Measurements from ENCODE around the gene ATXN7L2.
"Not testable (repeated sequence)": the region's sequence is repeated elsewhere in the genome, so short reads cannot be mapped to it uniquely, and the experiment has no call there.

ATXN7L2 gene

GRCh38 chr1:109483672-109484518 lies at the start of gene ATXN7L2:
TSS of gene ATXN7L2 (plus strand) at chr1:109483905. CDS start at chr1:109483954, 49 bp downstream.
- peak; percentile 91 for DNase-seq

GRCh38 chr1:109434484-109434883 lies 49.2 kb upstream of the ATXN7L2 start:
- no peak for DNase-seq

GRCh38 chr1:109438798-109439297 lies 44.9 kb upstream of the ATXN7L2 start:
- no peak for DNase-seq

GRCh38 chr1:109441069-109441468 lies 42.6 kb upstream of the ATXN7L2 start:
- DNase-seq: no peak

- no peak for DNase-seq
These were observed 40.2 kb upstream of the ATXN7L2 start for GRCh38 chr1:109443476-109443875.

- no peak for DNase-seq
These were observed 39.4 kb upstream of the ATXN7L2 start for GRCh38 chr1:109444346-109444745.

GRCh38 chr1:109445949-109446695 lies 37.6 kb upstream of the ATXN7L2 start:
- DNase-seq: not testable (repeated sequence)

- no peak for DNase-seq
These were observed 36.2 kb upstream of the ATXN7L2 start for GRCh38 chr1:109447524-109447923.

- no peak for DNase-seq
These were observed 29.1 kb upstream of the ATXN7L2 start for GRCh38 chr1:109454497-109455133.

GRCh38 chr1:109457819-109458218 lies 25.9 kb upstream of the ATXN7L2 start:
- DNase-seq: no peak

GRCh38 chr1:109466125-109466451 lies 17.6 kb upstream of the ATXN7L2 start:
- DNase-seq: no peak

- DNase-seq: no peak
These were observed 17.0 kb upstream of the ATXN7L2 start, which contains the start of gene SYPL2 for GRCh38 chr1:109466452-109467300. TSS of gene SYPL2 (plus strand) at chr1:109466546. CDS start at chr1:109466844, 298 bp downstream.

GRCh38 chr1:109467301-109467777 lies 16.4 kb upstream of the ATXN7L2 start:
- no peak for DNase-seq

- DNase-seq: no peak
These were observed 15.6 kb upstream of the ATXN7L2 start for GRCh38 chr1:109468061-109468460.

- DNase-seq: no peak
These were observed 14.8 kb upstream of the ATXN7L2 start for GRCh38 chr1:109468903-109469302.

GRCh38 chr1:109470245-109470644 lies 13.5 kb upstream of the ATXN7L2 start:
- DNase-seq: no peak

GRCh38 chr1:109472779-109473178 lies 10.9 kb upstream of the ATXN7L2 start:
- no peak for DNase-seq

GRCh38 chr1:109473284-109474057 lies 10.2 kb upstream of the ATXN7L2 start:
- not testable (repeated sequence) for DNase-seq

- no peak for DNase-seq
These were observed 9.0 kb upstream of the ATXN7L2 start for GRCh38 chr1:109474697-109475096.

GRCh38 chr1:109475261-109475660 lies 8.4 kb upstream of the ATXN7L2 start:
- DNase-seq: no peak

GRCh38 chr1:109476825-109477224 lies 6.9 kb upstream of the ATXN7L2 start:
- DNase-seq: no peak

All from NCI-H526 treated with DMSO at 0.1 percent for 48 hours (cell line).